KOPT-K1 (cell line): ENCODE data around the gene FANCL.
"Not testable (repeated sequence)": the region's sequence is repeated elsewhere in the genome, so short reads cannot be mapped to it uniquely, and the experiment has no call there.

Experiments
- H3K27ac ChIP-seq: fragments of 200-600 bp; sonication (generic); 2 replicates; pipeline ENCODE4 v1.5.1; 2016; ENCODE audit warnings: antibody characterized with exemption, mild to moderate bottlenecking, low read depth, low read length; ENCODE audit not compliant: poor library complexity, severe bottlenecking
- H3K36me3 ChIP-seq: fragments of 200-600 bp; sonication (generic); 2 replicates; pipeline ENCODE4 v1.5.1; 2017; ENCODE audit warnings: antibody characterized with exemption, mild to moderate bottlenecking, low read length, moderate library complexity; ENCODE audit not compliant: insufficient read depth
- H3K9me3 ChIP-seq: fragments of 200-600 bp; sonication (generic); 2 replicates; pipeline ENCODE4 v1.5.1; 2017; ENCODE audit warnings: antibody characterized with exemption, low read length, mild to moderate bottlenecking; ENCODE audit not compliant: insufficient read depth, poor library complexity, severe bottlenecking

The FANCL gene

GRCh38 chr2:58228299-58228698, 12.8 kb downstream of the FANCL start:
- no peak overlapping the region for H3K27ac ChIP-seq
- H3K9me3 ChIP-seq, result no peaks in the 10 kb centered on the region
- H3K36me3 ChIP-seq, result peaks cover 25% of the 10 kb centered on the region

GRCh38 chr2:58227171-58227917, 13.8 kb downstream of the FANCL start:
- Histone ChIP-seq H3K36me3 (peaks cover 25% of the 10 kb centered on the region), H3K9me3 (no peaks in the 10 kb centered on the region), H3K27ac (no peak overlapping the region)

GRCh38 chr2:58221909-58222308, 19.2 kb downstream of the FANCL start:
- peaks cover 51% of the 10 kb centered on the region for H3K36me3 ChIP-seq

GRCh38 chr2:58215429-58215828, 25.7 kb downstream of the FANCL start:
- peaks cover 30% of the 10 kb centered on the region for H3K9me3 ChIP-seq
- H3K36me3 ChIP-seq, result peaks cover 92% of the 10 kb centered on the region
- no peak overlapping the region for H3K27ac ChIP-seq

More at GRCh38 chr2:58221909-58222308, 19.2 kb downstream of the FANCL start:
- H3K27ac ChIP-seq, result no peak overlapping the region
- no peaks in the 10 kb centered on the region for H3K9me3 ChIP-seq

GRCh38 chr2:58210951-58211568, 30.1 kb downstream of the FANCL start:
- Histone ChIP-seq H3K9me3 (peaks cover 33% of the 10 kb centered on the region), H3K36me3 (peaks cover 67% of the 10 kb centered on the region)
- not testable (repeated sequence) for H3K27ac ChIP-seq

GRCh38 chr2:58207189-58207588, 33.9 kb downstream of the FANCL start:
- Histone ChIP-seq H3K27ac (no peak overlapping the region), H3K36me3 (peaks cover 45% of the 10 kb centered on the region), H3K9me3 (peaks cover 20% of the 10 kb centered on the region)

- Histone ChIP-seq H3K27ac (no peak overlapping the region), H3K36me3 (peaks cover 43% of the 10 kb centered on the region), H3K9me3 (peaks cover 16% of the 10 kb centered on the region)
Observed at GRCh38 chr2:58206785-58207184, 34.3 kb downstream of the FANCL start.

GRCh38 chr2:58204195-58204959, 36.7 kb downstream of the FANCL start:
- no peaks in the 10 kb centered on the region for H3K9me3 ChIP-seq
- H3K27ac ChIP-seq, result no peak overlapping the region

GRCh38 chr2:58203018-58203417, 38.1 kb downstream of the FANCL start:
- peaks cover 29% of the 10 kb centered on the region for H3K36me3 ChIP-seq
- no peak overlapping the region for H3K27ac ChIP-seq
- no peaks in the 10 kb centered on the region for H3K9me3 ChIP-seq

More at GRCh38 chr2:58204195-58204959, 36.7 kb downstream of the FANCL start:
- H3K36me3 ChIP-seq, result peaks cover 19% of the 10 kb centered on the region

- no peaks in the 10 kb centered on the region for H3K9me3 ChIP-seq
- H3K27ac ChIP-seq, result no peak overlapping the region
- peaks cover 35% of the 10 kb centered on the region for H3K36me3 ChIP-seq
Observed at GRCh38 chr2:58202404-58202803, 38.7 kb downstream of the FANCL start.

- Histone ChIP-seq H3K9me3 (no peaks in the 10 kb centered on the region), H3K36me3 (peaks cover 41% of the 10 kb centered on the region), H3K27ac (no peak overlapping the region)
Observed at GRCh38 chr2:58197894-58198293, 43.2 kb downstream of the FANCL start.

- no peaks in the 10 kb centered on the region for H3K9me3 ChIP-seq
- no peak overlapping the region for H3K27ac ChIP-seq
- peaks cover 47% of the 10 kb centered on the region for H3K36me3 ChIP-seq
Observed at GRCh38 chr2:58195662-58196061, 45.5 kb downstream of the FANCL start.

- Histone ChIP-seq H3K36me3 (peaks cover 53% of the 10 kb centered on the region), H3K27ac (no peak overlapping the region)
Observed at GRCh38 chr2:58194458-58194857, 46.7 kb downstream of the FANCL start.

GRCh38 chr2:58187022-58187421, 54.1 kb downstream of the FANCL start:
- peaks cover 26% of the 10 kb centered on the region for H3K36me3 ChIP-seq
- not testable (repeated sequence) for H3K27ac ChIP-seq, H3K9me3 ChIP-seq

More at GRCh38 chr2:58194458-58194857, 46.7 kb downstream of the FANCL start:
- no peaks in the 10 kb centered on the region for H3K9me3 ChIP-seq

- no peak overlapping the region for H3K27ac ChIP-seq
- no peaks in the 10 kb centered on the region for H3K9me3 ChIP-seq
Observed at GRCh38 chr2:58186501-58186900, 54.6 kb downstream of the FANCL start.

More at GRCh38 chr2:58186501-58186900, 54.6 kb downstream of the FANCL start:
- H3K36me3 ChIP-seq, result peaks cover 21% of the 10 kb centered on the region
